H1 (cell line): ENCODE data around the gene CNR2. TPM values are rescaled to one million over a fixed set of nuclear protein-coding genes. Genes with fewer than 3 reads are reported as not detected.

Source experiments
- CTCF ChIA-PET: fragments of 300-600 bp; sonication (Branson Sonifier 250); formaldehyde crosslinking; loops from one replicate; lab custom pipeline; 2021; ENCODE audit not compliant: partially characterized antibody; lab: Charles Lee
- POLR2A ChIA-PET: fragments of 300-600 bp; sonication (Branson Sonifier 250); formaldehyde crosslinking; loops from one replicate; lab custom pipeline; 2021; ENCODE audit warnings: inconsistent platforms; ENCODE audit not compliant: partially characterized antibody; lab: Charles Lee
- DNase-seq, 2 experiments: peaks; one replicate each; pipeline versions ENCODE4 v3.0.0 to v3.0.0-alpha.2; 2010 to 2022; ENCODE audit warnings: low spot score in 2 of 2, low read depth in 1 of 2, mixed read lengths in 1 of 2
- FAIRE-seq: peaks from 2 replicates; lab custom pipeline; 2011; peaks lifted over from hg19 to GRCh38; lab: Jason Lieb, UNC
- H2AFZ ChIP-seq: 2 replicates; pipeline ENCODE4 v1.8.1; 2012; ENCODE audit warnings: low read length, inconsistent platforms
- H2AK5ac ChIP-seq: 2 replicates; pipeline ENCODE4 v1.6.1; 2013; ENCODE audit warnings: low read depth, low read length
- H2BK120ac ChIP-seq: replicated peaks from 2 replicates; pipeline ENCODE3; 2013; ENCODE audit warnings: low read depth, low read length, inconsistent platforms
- H2BK12ac ChIP-seq: 2 replicates; pipeline ENCODE4 v1.6.1; 2013; ENCODE audit warnings: low read depth, low read length
- H2BK15ac ChIP-seq: 2 replicates; pipeline ENCODE4 v1.6.1; 2013; ENCODE audit warnings: low read length
- H2BK20ac ChIP-seq: 2 replicates; pipeline ENCODE4 v1.6.1; 2013; ENCODE audit warnings: low read length
- H2BK5ac ChIP-seq: 2 replicates; pipeline ENCODE4 v1.6.1; 2013; ENCODE audit warnings: low read depth, low read length
- H3K14ac ChIP-seq: 2 replicates; pipeline ENCODE4 v1.6.1; 2013; ENCODE audit warnings: inconsistent platforms; ENCODE audit not compliant: insufficient read length
- H3K18ac ChIP-seq: 2 replicates; pipeline ENCODE4 v1.6.1; 2013; ENCODE audit warnings: low read length; ENCODE audit errors: extremely low read depth
- H3K23ac ChIP-seq: 2 replicates; pipeline ENCODE4 v1.6.1; 2013; ENCODE audit warnings: inconsistent platforms; ENCODE audit not compliant: insufficient read length
- H3K23me2 ChIP-seq: 2 replicates; pipeline ENCODE4 v1.6.1; 2013; ENCODE audit warnings: low read depth, low read length
- H3K27ac ChIP-seq: 2 replicates; pipeline ENCODE4 v1.6.1; 2011; ENCODE audit warnings: low read depth, low read length, inconsistent platforms
- H3K27me3 ChIP-seq, 4 experiments: replicated peaks in 1 of 4; 1 replicate in 1 of 4; 2 replicates in 3 of 4; pipeline versions ENCODE4 v1.6.1 to v1.8.1; 2011 to 2013; ENCODE audit warnings: low read length in 3 of 4, mild to moderate bottlenecking in 3 of 4, inconsistent platforms in 2 of 4, mixed read lengths in 2 of 4, moderate library complexity in 1 of 4; ENCODE audit not compliant: control insufficient read depth in 3 of 4, insufficient read depth in 3 of 4; ENCODE audit errors: extremely low read depth in 1 of 4
- H3K36me3 ChIP-seq, 4 experiments: 2 replicates each; pipeline versions ENCODE4 v1.6.1 to v1.8.1; 2011 to 2013; ENCODE audit warnings: mild to moderate bottlenecking in 4 of 4, low read length in 3 of 4, moderate library complexity in 2 of 4, control low read depth in 1 of 4, inconsistent platforms in 1 of 4; ENCODE audit not compliant: insufficient read depth in 4 of 4, control insufficient read depth in 2 of 4
- H3K4ac ChIP-seq: replicated peaks from 2 replicates; pipeline ENCODE3; 2013; ENCODE audit warnings: low read length, low read depth, mixed read lengths, inconsistent platforms; ENCODE audit not compliant: insufficient read length
- H3K4me1 ChIP-seq, 4 experiments: replicated peaks in 1 of 4; 1 replicate in 1 of 4; 2 replicates in 3 of 4; pipeline versions ENCODE4 v1.6.1 to v1.8.1; 2011 to 2013; ENCODE audit warnings: low read length in 3 of 4, inconsistent platforms in 2 of 4, mixed read lengths in 1 of 4; ENCODE audit not compliant: insufficient read depth in 4 of 4, control insufficient read depth in 3 of 4
- H3K4me2 ChIP-seq, 2 experiments: 2 replicates each; pipeline versions ENCODE4 v1.6.1 to v1.8.1; 2011 to 2013; ENCODE audit warnings: low read depth in 2 of 2, low read length in 2 of 2, control low read depth in 1 of 2, inconsistent platforms in 1 of 2, mild to moderate bottlenecking in 1 of 2; ENCODE audit not compliant: insufficient read depth in 1 of 2
- H3K4me3 ChIP-seq, 4 experiments: fragments of 200-600, 300-600 bp in 1 of 4; sonication (generic), shearing (Covaris generic), sonication (Bioruptor Twin) in 1 of 4; 2 replicates each; pipeline versions ENCODE4 v1.5.1 to v1.8.1; 2011 to 2016; ENCODE audit warnings: low read length in 4 of 4, low read depth in 3 of 4, control low read depth in 2 of 4, inconsistent platforms in 2 of 4, mild to moderate bottlenecking in 2 of 4, mixed read lengths in 1 of 4, moderate library complexity in 1 of 4; ENCODE audit not compliant: insufficient read depth in 2 of 4; ENCODE audit errors: extremely low read depth in 1 of 4
- H3K56ac ChIP-seq: replicated peaks from 2 replicates; pipeline ENCODE3; 2013; ENCODE audit warnings: low read depth, mild to moderate bottlenecking, mixed read lengths, low read length, inconsistent platforms; ENCODE audit not compliant: insufficient read length
- H3K79me1 ChIP-seq: 2 replicates; pipeline ENCODE4 v1.6.1; 2013; ENCODE audit warnings: low read depth, low read length, control low read depth
- H3K79me2 ChIP-seq, 2 experiments: 2 replicates each; pipeline versions ENCODE4 v1.6.1 to v1.8.1; 2012 to 2013; ENCODE audit warnings: low read length in 2 of 2, mild to moderate bottlenecking in 2 of 2, inconsistent platforms in 1 of 2; ENCODE audit not compliant: insufficient read depth in 2 of 2, control insufficient read depth in 1 of 2
- H3K9ac ChIP-seq, 4 experiments: replicated peaks in 1 of 4; 1 replicate in 1 of 4; 2 replicates in 3 of 4; pipeline versions ENCODE4 v1.6.1 to v1.8.1; 2011 to 2013; ENCODE audit warnings: low read depth in 3 of 4, low read length in 3 of 4, control low read depth in 2 of 4, mild to moderate bottlenecking in 2 of 4, moderate library complexity in 2 of 4, inconsistent platforms in 1 of 4; ENCODE audit errors: extremely low read depth in 1 of 4
- H3K9me3 ChIP-seq, 2 experiments: 2 replicates each; pipeline versions ENCODE4 v1.6.1 to v1.8.1; 2012 to 2013; ENCODE audit warnings: mild to moderate bottlenecking in 2 of 2, moderate library complexity in 2 of 2, control low read depth in 1 of 2, inconsistent platforms in 1 of 2, low read depth in 1 of 2, low read length in 1 of 2, mixed read lengths in 1 of 2; ENCODE audit not compliant: insufficient read depth in 2 of 2
- H4K20me1 ChIP-seq, 2 experiments: replicated peaks in 1 of 2; 2 replicates each; pipeline versions ENCODE3 to v1.8.1; 2011 to 2013; ENCODE audit warnings: inconsistent platforms in 2 of 2, low read length in 2 of 2, mild to moderate bottlenecking in 1 of 2; ENCODE audit not compliant: insufficient read depth in 2 of 2, control insufficient read depth in 1 of 2
- H4K5ac ChIP-seq: 2 replicates; pipeline ENCODE4 v1.6.1; 2013; ENCODE audit warnings: low read length, low read depth, mixed read lengths, inconsistent platforms; ENCODE audit not compliant: insufficient read length
- H4K8ac ChIP-seq: 2 replicates; pipeline ENCODE4 v1.8.0; 2013; ENCODE audit warnings: mild to moderate bottlenecking, moderate library complexity, low read length, inconsistent platforms; ENCODE audit not compliant: insufficient read depth; ENCODE audit errors: extremely low read depth
- H4K91ac ChIP-seq: replicated peaks from 2 replicates; pipeline ENCODE3; 2013; ENCODE audit warnings: low read length, mixed read lengths, inconsistent platforms; ENCODE audit not compliant: insufficient read length
- BRCA1 ChIP-seq: IDR thresholded peaks from 2 replicates; pipeline ENCODE4 v1.6.1; 2012; ENCODE audit warnings: low read depth, low read length, improper control_type of control experiment
- CEBPB ChIP-seq: IDR thresholded peaks from 2 replicates; pipeline ENCODE4 v1.6.1; 2012; ENCODE audit warnings: low read depth, low read length
- CREB1 ChIP-seq: IDR thresholded peaks from 2 replicates; pipeline ENCODE4 v1.6.1; 2012; ENCODE audit warnings: inconsistent platforms
- EGR1 ChIP-seq: IDR thresholded peaks from 2 replicates; pipeline ENCODE4 v1.6.1; 2011; ENCODE audit warnings: low read depth, low read length, borderline replicate concordance
- KDM5A ChIP-seq: fragments of 200-600 bp; IDR thresholded peaks from 2 replicates; pipeline ENCODE4 v1.7.1; 2012; ENCODE audit warnings: mild to moderate bottlenecking, low read length, inconsistent platforms, mixed read lengths
- RNF2 ChIP-seq: fragments of 200-900, 300-1000 bp; sonication (generic); IDR thresholded peaks from 2 replicates; pipeline ENCODE4 v1.7.1; 2016; ENCODE audit warnings: borderline replicate concordance, low read depth, mild to moderate bottlenecking, antibody characterized with exemption, low read length; ENCODE audit not compliant: poor library complexity, severe bottlenecking; ENCODE audit errors: missing control alignments
- SAP30 ChIP-seq: fragments of 300-600 bp; sonication (generic); IDR thresholded peaks from 2 replicates; pipeline ENCODE4 v1.7.1; 2012; ENCODE audit warnings: low read length, moderate library complexity, mild to moderate bottlenecking, inconsistent platforms; ENCODE audit not compliant: insufficient read depth, insufficient replicate concordance
- SIRT6 ChIP-seq: IDR thresholded peaks from one replicate; pipeline ENCODE4 v1.7.1; 2012; ENCODE audit warnings: low read length, inconsistent platforms
- TEAD4 ChIP-seq: IDR thresholded peaks from 2 replicates; pipeline ENCODE4 v1.6.1; 2012; ENCODE audit warnings: low read depth, low read length, inconsistent platforms, mixed read lengths
- WGBS, 2 experiments: shearing (Covaris generic) in 1 of 2; methylation state at CpG; one replicate each; pipeline versions ENCODE4 v1.1.6 to v1.1.7; 2013 to 2015; ENCODE audit warnings: low lambda C conversion rate in 2 of 2, mixed read lengths in 2 of 2, inconsistent platforms in 1 of 2, low coverage in 1 of 2, missing lambda C conversion rate in 1 of 2; ENCODE audit not compliant: insufficient replicate concordance in 2 of 2, insufficient coverage in 1 of 2, insufficient read length in 1 of 2; ENCODE audit errors: extremely low coverage in 1 of 2, missing lambda C conversion rate in 1 of 2; 5-methylcytosine and 5-hydroxymethylcytosine counted together
- polyA plus RNA-seq, 7 experiments: library from polyadenylated mRNA; depleted of rRNA in 3 of 7; stranded (reverse) in 5 of 7; unstranded in 2 of 7; fragments of >200 nt in 5 of 7; fragments of 200-250 nt in 2 of 7; gene quantifications; 1 replicate in 5 of 7; 2 replicates in 1 of 7; 4 replicates in 1 of 7; pipeline versions ENCODE4 v1.2.1 to v1.2.3, GENCODE V29; 2011 to 2013; ENCODE audit warnings: missing spikeins in 2 of 7, mixed read lengths in 2 of 7
- total RNA-seq: library from RNA; stranded (reverse); fragmentation: NEBNext Ultra II Directional; extraction: Animal tissue kit (Norgen Biotek cat#: 25700); gene quantifications from 2 replicates; pipeline ENCODE4 v1.2.1, GENCODE V29; 2021
- TF ChIP-seq, protein P1 (sequence below): IDR thresholded peaks from 2 replicates; pipeline ENCODE4 v1.6.1; 2012; ENCODE audit warnings: inconsistent platforms

Gene CNR2
- total and polyA plus RNA-seq, 2 of the 8 experiments (the other 6 are each of a cell fraction or from before 2014, with no cell fraction given): not detected

- peaks cover 0 to 3% of the 10 kb centered on the region in 2 experiments; a peak in 1 of 4 replicates for H3K79me2 ChIP-seq
- H2BK120ac ChIP-seq: no peak overlapping the region
- no peak for TF ChIP-seq RNF2
- no peak for TF ChIP-seq BRCA1
- TF ChIP-seq SIRT6: no peak
- TF ChIP-seq SAP30: no peak
- TF ChIP-seq, protein P1, sequence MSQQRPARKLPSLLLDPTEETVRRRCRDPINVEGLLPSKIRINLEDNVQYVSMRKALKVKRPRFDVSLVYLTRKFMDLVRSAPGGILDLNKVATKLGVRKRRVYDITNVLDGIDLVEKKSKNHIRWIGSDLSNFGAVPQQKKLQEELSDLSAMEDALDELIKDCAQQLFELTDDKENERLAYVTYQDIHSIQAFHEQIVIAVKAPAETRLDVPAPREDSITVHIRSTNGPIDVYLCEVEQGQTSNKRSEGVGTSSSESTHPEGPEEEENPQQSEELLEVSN: no peak
- TF ChIP-seq CEBPB: no peak
- no peak for TF ChIP-seq KDM5A
- TF ChIP-seq TEAD4: no peak
- no peak for TF ChIP-seq CREB1
- TF ChIP-seq EGR1: no peak
- H3K14ac ChIP-seq: no peak overlapping the region
- FAIRE-seq (no peak), DNase-seq (no peak)
- H3K27ac ChIP-seq: no peak overlapping the region
- H3K4ac ChIP-seq: no peak overlapping the region
- no peak overlapping the region for H3K18ac ChIP-seq
- no peak overlapping the region for H3K56ac ChIP-seq
- no peaks in the 10 kb centered on the region for H3K9me3 ChIP-seq
- no peak overlapping the region for H4K5ac ChIP-seq
- no peak overlapping the region for H2BK20ac ChIP-seq
- H3K4me1 ChIP-seq: peaks cover 0 to 6% (median 1%) of the 10 kb centered on the region in 4 experiments; a peak in 2 of 7 replicates
- no peak overlapping the region for H4K91ac ChIP-seq
- 88% methylated on average over 1 of the region's 1 CpG; no CpG with 5 or more reads in 1 of the 2 experiments for WGBS, 2 experiments
- H3K9ac ChIP-seq: no peak overlapping the region
- H3K4me3 ChIP-seq: no peak overlapping the region
- no peak overlapping the region for H3K4me2 ChIP-seq
- no peak overlapping the region for H2BK15ac ChIP-seq
- H3K36me3 ChIP-seq: no peaks in the 10 kb centered on the region
- H4K20me1 ChIP-seq: no peaks in the 10 kb centered on the region
- no peak overlapping the region for H4K8ac ChIP-seq
- CTCF ChIA-PET: interaction anchor here (1.6 to 8.5 kb wide), 3 partner anchors 10 to 56 kb away, joined by 3 to 99 read pairs (median 5); no protein-coding TSS in a partner anchor
- H2BK12ac ChIP-seq: no peak overlapping the region
- H3K23ac ChIP-seq: no peak overlapping the region
- peaks cover 4% of the 10 kb centered on the region for H3K23me2 ChIP-seq
- H3K79me1 ChIP-seq: 0 out of 2 replicates have a peak, but pooled peaks cover 3% of the 10 kb centered on the region
- POLR2A ChIA-PET: interaction anchor here (0.7 to 0.8 kb wide), 2 partner anchors 12 to 30 kb away, joined by 3 read pairs; no protein-coding TSS in a partner anchor
- no peak overlapping the region for H2AK5ac ChIP-seq
- H3K27me3 ChIP-seq: no peaks in the 10 kb centered on the region
- no peak overlapping the region for H2AFZ ChIP-seq
- no peak overlapping the region for H2BK5ac ChIP-seq
These were observed 85.4 kb downstream of the CNR2 start for GRCh38 chr1:23827717-23828116.
